Stimulated activated naive CD8-positive, alpha-beta T cell treated with anti-CD3 and anti-CD28 coated beads, Interleukin-15, amount 100 ng/mL, for 72 hours (primary cell): Measurements from ENCODE around the gene SLC38A2.
A peak's percentile ranks its signal among the peaks of the same experiment; 100 is the strongest.

ENCODE experiments used
- ATAC-seq: fragments of 150-1000 bp; cut with Tn5 transposase; 2 replicates; pipeline ENCODE4 v1.10.0; 2021; ENCODE audit warnings: mild to moderate bottlenecking, moderate library complexity
- DNase-seq, 2 donors: peaks; one replicate each; pipeline ENCODE4 v3.0.0; 2021 to 2022
- H3K27ac Mint-ChIP-seq, 2 donors: one replicate each; pipeline ENCODE4 v1.8.0; 2022; ENCODE audit warnings: mild to moderate bottlenecking in 2 of 2, mixed read lengths in 2 of 2, moderate library complexity in 2 of 2
- H3K27me3 Mint-ChIP-seq: one replicate; pipeline ENCODE4 v1.8.0; 2022; ENCODE audit warnings: mixed read lengths
- H3K4me1 Mint-ChIP-seq: one replicate; pipeline ENCODE4 v1.8.0; 2022; ENCODE audit warnings: mild to moderate bottlenecking, mixed read lengths
- H3K4me3 Mint-ChIP-seq, 2 donors: one replicate each; pipeline ENCODE4 v1.8.0; 2022; ENCODE audit warnings: mild to moderate bottlenecking in 2 of 2, mixed read lengths in 2 of 2, moderate library complexity in 1 of 2
- H3K9me3 Mint-ChIP-seq, 2 donors: one replicate each; pipeline ENCODE4 v1.8.0; 2022; ENCODE audit warnings: mixed read lengths in 2 of 2

The SLC38A2 gene

DNA sequence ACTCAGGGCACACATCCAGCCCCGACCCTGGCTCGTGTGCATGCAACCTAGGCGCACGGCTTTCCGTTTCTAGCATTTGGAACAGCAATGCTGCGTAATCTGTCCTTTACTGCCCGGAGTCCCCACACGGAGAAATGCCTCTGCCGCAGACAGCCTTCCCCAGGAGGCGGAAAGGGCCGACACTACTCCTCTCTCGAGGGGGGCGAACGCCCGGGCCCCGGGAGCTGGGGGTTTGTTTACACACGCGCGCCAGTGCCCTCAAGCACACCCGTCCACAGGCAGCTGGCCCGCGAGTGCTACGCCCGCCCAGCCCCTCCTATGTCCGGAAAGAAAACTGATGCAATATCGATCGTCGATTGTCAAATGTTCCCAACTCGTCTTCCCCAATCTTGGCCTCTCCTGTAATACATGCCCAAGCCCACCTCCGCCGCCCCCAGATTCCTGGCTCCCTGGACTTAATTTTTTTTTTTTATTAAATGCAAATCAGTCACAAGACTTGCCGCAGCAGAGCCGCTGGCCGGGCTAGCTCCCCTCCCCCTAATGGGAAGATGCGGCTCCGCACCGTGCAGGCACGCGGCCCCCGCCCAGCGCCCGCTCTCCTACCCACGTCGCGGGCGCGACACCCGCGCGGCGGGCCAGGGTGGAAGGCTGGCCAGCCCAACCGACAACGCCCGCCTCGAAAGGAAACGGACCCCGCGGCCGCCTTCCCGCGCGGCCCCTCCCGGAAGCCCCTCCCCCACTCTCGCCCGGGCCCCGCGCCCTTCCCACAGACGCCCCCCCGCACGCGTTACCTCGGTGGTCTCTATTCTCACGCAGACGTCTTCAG, 642 bp downstream of the SLC38A2 start:
- peak; percentile 58 for ATAC-seq
- peak in 1 of 2 donors; percentile 80 for DNase-seq
- peaks cover 0 to 5% of the 10 kb centered on the region in 2 donors for H3K9me3 Mint-ChIP-seq
- peak overlapping the region; percentile 97 to 98 for H3K4me3 Mint-ChIP-seq
- peaks cover 71% of the 10 kb centered on the region for H3K4me1 Mint-ChIP-seq
- peak overlapping the region; percentile 100 for H3K27ac Mint-ChIP-seq
- no peaks in the 10 kb centered on the region for H3K27me3 Mint-ChIP-seq

DNA sequence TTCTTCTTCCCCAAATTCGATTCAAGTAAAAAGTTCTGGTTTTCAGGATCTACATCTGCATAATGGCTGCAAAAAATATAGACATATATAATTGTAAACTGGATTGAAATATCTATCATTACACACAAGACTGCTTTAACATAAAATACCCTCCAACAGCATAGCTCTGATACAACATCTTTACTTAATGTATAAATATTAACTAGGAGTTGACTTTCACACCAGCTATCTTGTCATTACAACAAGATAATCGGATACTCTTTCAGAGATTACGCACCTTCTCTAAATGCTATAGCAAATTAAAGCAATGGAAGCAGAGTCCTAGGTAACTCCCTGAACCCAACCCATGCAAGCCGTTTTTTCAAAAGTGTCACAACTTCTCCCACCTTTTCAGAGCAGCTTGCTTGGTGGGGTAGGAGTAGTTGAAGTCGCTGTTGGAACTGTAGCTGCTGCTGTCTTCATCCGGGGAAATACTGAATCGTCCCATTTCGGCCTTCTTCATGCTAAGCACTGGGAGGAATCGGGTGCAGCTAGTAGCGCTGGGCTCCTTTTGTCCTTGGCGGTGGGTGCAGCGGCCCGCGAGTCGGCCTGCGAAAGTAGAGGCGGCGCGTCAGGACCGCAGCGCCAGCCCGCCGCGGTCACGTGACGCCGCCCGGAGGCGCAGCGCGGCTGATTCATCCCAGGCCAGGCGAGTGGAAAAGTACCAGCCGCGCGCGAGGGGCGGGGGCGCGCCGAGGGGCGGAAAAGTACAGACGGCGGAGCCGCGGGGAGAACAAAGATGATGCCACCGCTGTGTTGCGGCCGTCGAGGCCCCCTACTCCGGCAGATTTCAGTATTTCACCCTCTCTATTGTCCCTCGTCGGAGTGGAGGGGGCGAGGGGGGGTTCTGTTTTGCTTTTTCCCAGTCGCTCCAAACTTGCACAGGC, 1.5 kb downstream of the SLC38A2 start:
- no peaks in the 10 kb centered on the region for H3K9me3 Mint-ChIP-seq

DNA sequence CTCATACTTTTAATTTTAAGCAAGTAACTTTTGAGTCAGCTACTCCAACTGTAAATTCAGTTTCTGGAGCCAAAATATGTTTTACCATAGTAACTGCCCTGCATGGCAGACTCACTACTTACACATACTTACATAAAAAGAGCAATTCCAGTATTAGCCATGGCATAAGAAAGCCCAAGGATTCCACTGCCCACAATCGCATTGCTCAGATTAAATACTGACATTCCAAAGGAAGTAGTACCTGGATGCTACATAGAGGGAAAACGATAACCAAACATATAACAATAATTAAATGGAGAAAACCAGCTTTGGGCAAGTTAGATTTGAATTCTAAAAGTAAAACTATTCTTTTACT, 2.2 kb downstream of the SLC38A2 start:
- peak overlapping the region; percentile 100 for H3K27ac Mint-ChIP-seq
- H3K4me1 Mint-ChIP-seq: peaks cover 79% of the 10 kb centered on the region
- no peaks in the 10 kb centered on the region for H3K9me3 Mint-ChIP-seq
- no peak for ATAC-seq
- peak overlapping the region; percentile 97 to 98 for H3K4me3 Mint-ChIP-seq
- no peak for DNase-seq
- H3K27me3 Mint-ChIP-seq: no peaks in the 10 kb centered on the region

More for the DNA sequence above, 1.5 kb downstream of the SLC38A2 start:
- ATAC-seq (peak; percentile 65), DNase-seq (peak; percentile 96)
- Mint-ChIP-seq H3K27me3 (no peaks in the 10 kb centered on the region), H3K4me3 (peak overlapping the region; percentile 97 to 98), H3K27ac (peak overlapping the region; percentile 100), H3K4me1 (peaks cover 72% of the 10 kb centered on the region)

DNA sequence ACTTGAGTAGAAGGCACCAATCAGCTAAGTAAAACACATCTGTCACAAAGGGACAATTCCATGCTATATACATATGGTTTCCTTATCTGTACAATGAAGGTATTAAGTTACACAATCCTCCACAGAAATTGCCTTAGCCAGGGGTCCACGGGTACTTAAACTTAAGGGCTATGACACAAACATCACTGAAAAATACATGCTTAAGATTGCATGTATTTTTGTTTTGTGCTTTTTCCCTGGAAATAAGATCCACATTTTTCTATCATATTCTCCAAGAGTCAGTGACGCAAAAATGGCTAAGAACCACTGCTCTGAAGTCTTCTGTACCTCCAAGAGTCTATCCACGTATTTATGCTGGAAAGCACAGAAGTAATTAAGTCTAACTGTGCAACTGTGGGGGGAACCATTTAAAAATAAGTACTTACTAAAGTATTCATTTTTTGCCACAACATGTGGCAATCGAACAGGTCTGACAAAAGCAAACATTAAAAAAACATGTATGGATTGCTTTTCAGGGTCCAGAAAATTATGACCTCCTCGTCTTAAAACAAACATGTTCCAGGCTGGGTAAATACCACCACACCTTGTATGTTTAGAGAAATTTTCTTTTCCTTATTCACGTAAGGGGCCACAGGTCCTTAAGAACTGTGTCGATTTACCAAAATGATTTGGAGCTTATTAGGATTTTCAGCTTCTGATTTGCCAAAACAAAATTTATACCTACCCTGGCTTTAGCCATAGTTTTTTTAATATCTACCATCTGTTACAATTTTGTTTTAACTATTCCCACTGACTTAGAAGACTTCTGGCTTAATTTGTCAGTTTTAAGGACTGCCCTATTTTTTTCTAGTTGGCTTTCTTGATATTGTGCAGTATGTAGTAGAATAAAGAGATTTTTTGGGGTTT, 2.8 kb downstream of the SLC38A2 start:
- peak overlapping the region; percentile 97 to 98 for H3K4me3 Mint-ChIP-seq
- ATAC-seq: no peak

DNA sequence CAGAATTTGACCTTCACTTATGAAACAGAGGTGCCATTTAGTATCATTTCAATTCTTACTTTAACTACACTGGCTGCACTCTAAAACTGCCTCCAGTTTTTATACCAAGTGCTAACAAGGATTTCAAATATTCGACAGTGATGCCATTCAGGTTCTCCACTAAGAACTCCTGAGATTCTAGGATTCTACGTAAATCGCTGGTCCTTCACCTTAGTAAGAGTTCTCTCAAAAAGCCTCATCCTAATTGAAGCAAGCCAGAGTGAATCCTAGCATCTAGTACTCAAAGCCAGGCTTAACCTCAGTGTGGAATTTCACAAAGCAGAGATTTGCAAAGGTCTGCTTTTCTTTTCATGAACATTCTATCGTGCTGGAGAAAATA, 3.5 kb downstream of the SLC38A2 start:
- no peaks in the 10 kb centered on the region for H3K9me3 Mint-ChIP-seq
- no peaks in the 10 kb centered on the region for H3K27me3 Mint-ChIP-seq
- ATAC-seq (no peak), DNase-seq (no peak)
- peaks cover 85% of the 10 kb centered on the region for H3K4me1 Mint-ChIP-seq
- H3K27ac Mint-ChIP-seq: peak overlapping the region; percentile 48 to 61
- H3K4me3 Mint-ChIP-seq: peak overlapping the region; percentile 97 to 98

More for the DNA sequence above, 2.8 kb downstream of the SLC38A2 start:
- Mint-ChIP-seq H3K9me3 (no peaks in the 10 kb centered on the region), H3K4me1 (peaks cover 86% of the 10 kb centered on the region), H3K27me3 (no peaks in the 10 kb centered on the region), H3K27ac (peak overlapping the region; percentile 100)
- DNase-seq: no peak

DNA sequence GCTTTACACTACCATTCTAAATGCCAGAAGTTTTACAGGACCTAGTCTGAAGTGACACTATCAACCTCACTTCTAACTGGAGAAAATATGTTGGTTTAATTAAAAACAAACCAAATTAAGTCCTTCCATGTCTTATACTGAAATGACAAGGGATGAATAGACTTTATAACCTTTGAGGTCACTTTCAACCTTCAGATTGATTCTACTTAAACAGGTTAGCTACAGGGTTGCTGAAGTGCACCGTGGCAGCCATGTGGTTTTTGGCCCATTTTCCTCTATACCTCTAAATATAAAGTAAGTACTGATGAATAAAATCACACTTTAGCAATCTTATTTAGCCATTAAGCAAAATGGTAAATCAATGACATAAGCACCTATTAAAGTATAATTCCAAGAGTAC, 3.9 kb downstream of the SLC38A2 start:
- DNase-seq: no peak
- H3K4me1 Mint-ChIP-seq: peaks cover 85% of the 10 kb centered on the region
- H3K27ac Mint-ChIP-seq: peak overlapping the region; percentile 87 to 88
- no peaks in the 10 kb centered on the region for H3K27me3 Mint-ChIP-seq
- H3K4me3 Mint-ChIP-seq: peak overlapping the region; percentile 97 to 98
- no peaks in the 10 kb centered on the region for H3K9me3 Mint-ChIP-seq
- ATAC-seq: no peak

DNA sequence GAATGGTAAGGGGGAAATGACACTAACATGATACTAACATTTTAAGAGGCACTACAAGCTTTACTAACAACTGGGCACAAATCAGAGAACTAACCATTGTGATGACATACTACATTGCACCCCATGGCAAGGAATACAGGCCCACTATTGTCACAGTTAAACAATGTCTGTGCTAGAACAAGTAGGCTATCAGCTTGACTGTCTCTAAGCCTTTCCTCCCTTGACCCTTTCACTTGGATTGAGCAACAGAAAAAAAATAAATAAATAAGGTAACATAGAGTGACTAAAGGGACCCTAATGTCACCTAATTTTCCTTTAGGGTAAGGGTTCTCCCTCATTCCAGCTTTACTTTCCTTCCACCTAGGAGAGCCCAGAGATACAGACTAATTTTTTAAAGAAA, 4.4 kb downstream of the SLC38A2 start:
- H3K9me3 Mint-ChIP-seq: no peaks in the 10 kb centered on the region
- H3K4me3 Mint-ChIP-seq: peak overlapping the region; percentile 97 to 98
- no peak for DNase-seq
- no peak for ATAC-seq
- peak overlapping the region; percentile 87 to 88 for H3K27ac Mint-ChIP-seq
- H3K4me1 Mint-ChIP-seq: peaks cover 85% of the 10 kb centered on the region
- H3K27me3 Mint-ChIP-seq: no peaks in the 10 kb centered on the region

DNA sequence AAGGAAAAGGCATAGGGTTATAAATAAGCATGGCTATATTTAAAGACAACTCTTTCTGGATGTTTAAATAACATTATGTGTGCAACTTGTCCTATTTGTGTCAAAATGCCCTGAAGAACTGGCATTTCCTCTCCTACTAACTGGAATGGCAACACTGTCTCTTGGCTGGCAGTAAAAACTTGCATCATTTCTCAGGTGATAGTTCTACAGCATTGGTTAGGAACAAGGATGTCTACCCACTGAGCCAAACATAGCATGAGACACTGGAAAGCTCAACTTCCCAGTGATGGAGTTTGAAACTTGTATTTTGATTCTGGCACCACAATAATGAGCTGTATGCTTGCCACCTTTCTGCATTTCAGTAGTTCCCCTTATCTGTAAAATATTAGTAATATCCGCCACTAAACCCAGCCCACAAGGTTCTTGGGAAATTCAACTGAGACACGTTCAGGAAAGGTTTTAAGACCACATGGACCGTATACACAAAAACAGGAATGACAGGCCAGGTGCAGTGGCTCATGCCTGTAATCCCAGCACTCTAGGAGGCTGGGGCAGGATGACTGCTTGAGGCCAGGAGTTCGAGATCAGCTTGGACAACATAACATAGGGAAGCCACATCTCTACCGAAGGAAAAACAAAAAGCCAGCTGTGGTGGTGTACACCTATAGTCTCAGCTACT, 5.1 kb downstream of the SLC38A2 start:
- Mint-ChIP-seq H3K27ac (peak overlapping the region; percentile 87 to 88), H3K27me3 (no peaks in the 10 kb centered on the region), H3K9me3 (no peaks in the 10 kb centered on the region), H3K4me1 (peaks cover 87% of the 10 kb centered on the region), H3K4me3 (peak overlapping the region; percentile 97 to 98)
- no peak for ATAC-seq
- no peak for DNase-seq

DNA sequence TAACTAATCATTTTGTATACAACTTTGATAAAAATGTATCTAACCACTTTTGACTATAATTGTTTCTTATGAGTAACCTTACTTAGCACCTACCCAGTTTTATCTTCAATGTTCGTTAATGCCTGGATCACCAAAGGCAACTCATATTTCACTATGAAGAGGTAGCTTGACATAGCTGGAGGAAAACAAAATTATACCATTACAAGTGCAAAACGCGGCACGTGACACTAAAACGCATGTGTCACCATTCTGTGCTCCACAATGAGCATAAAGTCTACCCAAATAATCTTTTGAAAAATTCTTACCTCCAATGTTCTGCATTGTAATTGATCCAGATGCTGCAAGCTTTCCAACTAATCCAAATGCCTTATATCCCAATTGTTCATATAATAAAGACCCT, 5.8 kb downstream of the SLC38A2 start:
- H3K9me3 Mint-ChIP-seq: no peaks in the 10 kb centered on the region
- peak overlapping the region; percentile 97 to 98 for H3K4me3 Mint-ChIP-seq
- DNase-seq (no peak), ATAC-seq (no peak)
- H3K27ac Mint-ChIP-seq: no peak overlapping the region
- no peaks in the 10 kb centered on the region for H3K27me3 Mint-ChIP-seq
- peaks cover 87% of the 10 kb centered on the region for H3K4me1 Mint-ChIP-seq

DNA sequence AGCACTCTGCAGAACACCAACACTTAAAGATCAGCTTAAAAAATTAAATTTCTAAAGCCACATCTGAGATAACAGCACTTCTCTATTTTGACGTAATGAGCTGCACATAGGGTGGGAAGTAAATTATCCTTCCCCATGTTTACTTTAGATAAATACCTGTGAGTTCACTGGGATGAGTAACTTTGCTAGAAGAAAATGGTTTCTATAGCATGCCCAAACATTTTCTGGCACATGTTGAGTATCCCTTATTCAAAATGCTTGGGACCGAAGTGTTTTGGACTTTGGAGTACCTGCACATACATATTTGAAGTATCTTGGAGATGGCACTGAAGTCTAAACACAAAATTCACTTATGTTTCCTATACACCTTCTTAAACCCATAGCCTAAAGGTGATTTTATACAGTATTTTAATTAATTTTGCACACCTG, 6.6 kb downstream of the SLC38A2 start:
- no peaks in the 10 kb centered on the region for H3K27me3 Mint-ChIP-seq
- H3K4me1 Mint-ChIP-seq: peaks cover 87% of the 10 kb centered on the region
- no peaks in the 10 kb centered on the region for H3K9me3 Mint-ChIP-seq
- H3K4me3 Mint-ChIP-seq: peak overlapping the region; percentile 33 to 97
- H3K27ac Mint-ChIP-seq: no peak overlapping the region
- DNase-seq (no peak), ATAC-seq (no peak)

DNA sequence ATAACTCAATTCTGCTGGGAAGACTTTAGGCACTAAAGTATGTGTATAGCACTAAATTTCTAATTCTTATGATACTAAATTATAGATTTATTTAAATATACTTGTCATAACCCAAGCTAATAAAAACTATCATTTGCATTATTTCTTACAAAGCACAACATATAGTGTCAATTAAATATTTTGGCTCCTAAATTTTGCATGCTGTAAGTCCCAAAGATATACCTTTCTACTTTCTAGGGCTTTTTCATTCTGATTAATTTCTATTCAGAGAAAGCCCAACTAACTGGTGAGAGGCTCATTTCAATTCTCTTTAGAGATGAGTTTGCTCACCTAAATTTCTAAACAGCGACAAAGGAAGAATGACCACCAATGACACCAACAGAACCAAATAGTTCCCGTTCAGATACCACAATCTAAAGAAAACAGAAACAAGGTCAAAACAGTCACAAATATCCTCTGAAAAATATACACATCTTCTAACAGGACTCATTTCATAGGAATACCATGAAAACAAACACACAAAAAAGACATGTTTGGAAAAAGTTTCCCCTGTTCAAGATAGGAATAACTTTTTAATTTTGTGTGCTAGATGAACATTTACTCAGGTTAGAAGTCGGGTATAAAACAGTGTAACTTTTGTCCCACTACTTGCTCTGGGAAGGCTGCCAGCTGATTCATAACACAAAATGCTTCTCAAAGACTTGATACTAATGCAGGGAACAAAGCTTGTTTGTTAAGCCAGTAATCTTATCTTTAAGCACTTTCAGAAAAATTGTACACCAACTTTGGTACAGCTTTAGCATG, 7.6 kb downstream of the SLC38A2 start:
- Mint-ChIP-seq H3K9me3 (no peaks in the 10 kb centered on the region), H3K27ac (no peak overlapping the region), H3K4me1 (peaks cover 85% of the 10 kb centered on the region), H3K4me3 (peak overlapping the region; percentile 12 to 48), H3K27me3 (no peaks in the 10 kb centered on the region)
- no peak for DNase-seq
- peak; percentile 56 for ATAC-seq

DNA sequence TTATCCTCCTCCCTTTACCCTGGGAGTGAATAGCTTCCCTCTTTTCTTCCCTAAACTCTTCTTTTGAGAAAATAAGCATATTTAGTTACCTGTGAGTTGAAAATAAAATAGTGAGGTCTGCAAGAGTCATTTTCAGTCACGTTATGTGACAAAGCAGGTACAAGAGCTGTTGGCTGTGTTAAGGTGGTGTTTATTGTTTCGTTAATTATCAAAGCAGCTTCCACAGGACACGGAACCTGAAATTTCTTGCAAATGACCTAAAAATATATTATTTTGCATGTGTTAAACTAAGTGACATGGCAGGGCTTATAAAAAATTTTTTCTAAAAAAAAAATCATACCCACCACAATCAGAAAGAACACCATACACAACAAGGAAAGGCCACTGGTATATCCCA, 8.3 kb downstream of the SLC38A2 start:
- Mint-ChIP-seq H3K4me1 (peaks cover 78% of the 10 kb centered on the region), H3K27ac (no peak overlapping the region)

DNA sequence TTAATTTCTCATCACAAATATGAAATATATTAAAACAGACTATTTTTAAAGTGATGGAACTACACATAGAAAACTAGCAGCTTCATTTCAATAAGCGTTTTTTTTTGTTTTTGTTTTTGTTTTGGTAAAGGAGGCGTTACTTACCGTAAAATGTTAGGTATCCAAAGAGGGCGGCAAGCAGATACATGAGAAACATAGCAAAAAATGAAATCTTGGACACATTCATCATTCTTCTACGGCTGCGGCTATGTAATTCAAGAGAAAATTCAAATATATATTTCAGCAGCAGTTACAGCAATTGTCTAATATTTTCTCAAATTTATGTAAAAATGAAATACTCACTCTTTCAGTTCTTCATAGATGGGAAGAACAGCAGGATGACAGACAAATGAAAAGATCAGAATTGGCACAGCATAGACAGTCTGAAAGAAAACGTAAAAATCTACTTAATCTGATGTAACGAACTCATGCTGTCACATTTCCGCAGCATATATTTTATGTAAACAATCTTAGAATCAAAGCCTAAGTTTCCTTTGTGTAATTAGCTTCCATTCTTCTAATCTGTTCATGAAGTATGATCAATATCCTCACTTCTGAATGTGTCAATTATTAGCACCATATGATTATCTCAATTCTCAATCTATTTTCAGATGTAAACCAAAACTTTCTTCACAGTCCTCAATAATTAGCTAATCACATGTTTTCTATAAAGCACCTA, 8.8 kb downstream of the SLC38A2 start:
- DNase-seq: no peak
- peak overlapping the region; percentile 24 to 62 for H3K4me3 Mint-ChIP-seq
- no peaks in the 10 kb centered on the region for H3K9me3 Mint-ChIP-seq
- no peak overlapping the region for H3K27ac Mint-ChIP-seq
- ATAC-seq: no peak
- H3K4me1 Mint-ChIP-seq: peaks cover 76% of the 10 kb centered on the region
- H3K27me3 Mint-ChIP-seq: no peaks in the 10 kb centered on the region

More for the DNA sequence above, 8.3 kb downstream of the SLC38A2 start:
- DNase-seq (no peak), ATAC-seq (no peak)
- Mint-ChIP-seq H3K9me3 (no peaks in the 10 kb centered on the region), H3K27me3 (no peaks in the 10 kb centered on the region), H3K4me3 (peak overlapping the region; percentile 24 to 62)
